Inferior parietal cortex (tissue), 1 donor: ENCODE data around the gene SLC4A7.

Experiments
- DNase-seq: peaks from one replicate; pipeline ENCODE4 v3.0.0-alpha.2; 2016; ENCODE audit errors: extremely low spot score

Gene SLC4A7

GRCh38 chr3:27325419-27325818, 158.8 kb downstream of the SLC4A7 start:
- DNase-seq = no peak

GRCh38 chr3:27324686-27325085, 159.5 kb downstream of the SLC4A7 start:
- no peak for DNase-seq

GRCh38 chr3:27323087-27323570, 161.1 kb downstream of the SLC4A7 start:
- DNase-seq = no peak
